OCI-M1 (cell line): ENCODE measurements around the gene CENPI.
A peak's percentile ranks its signal among the peaks of the same experiment; 100 is the strongest.
"Not testable (repeated sequence)": the region's sequence is repeated elsewhere in the genome, so short reads cannot be mapped to it uniquely, and the experiment has no call there.

Experiments used
- DNase-seq: peaks from one replicate; lab custom pipeline; 2025; lab: John Stamatoyannopoulos, UW

CENPI gene

GRCh38 chrX:101097546-101098453 lies at the start of gene CENPI:
CENPI (plus strand) TSS chrX:101098204; CDS start chrX:101101071, 2,867 bp downstream.
- peak; percentile 97 for DNase-seq

DNA sequence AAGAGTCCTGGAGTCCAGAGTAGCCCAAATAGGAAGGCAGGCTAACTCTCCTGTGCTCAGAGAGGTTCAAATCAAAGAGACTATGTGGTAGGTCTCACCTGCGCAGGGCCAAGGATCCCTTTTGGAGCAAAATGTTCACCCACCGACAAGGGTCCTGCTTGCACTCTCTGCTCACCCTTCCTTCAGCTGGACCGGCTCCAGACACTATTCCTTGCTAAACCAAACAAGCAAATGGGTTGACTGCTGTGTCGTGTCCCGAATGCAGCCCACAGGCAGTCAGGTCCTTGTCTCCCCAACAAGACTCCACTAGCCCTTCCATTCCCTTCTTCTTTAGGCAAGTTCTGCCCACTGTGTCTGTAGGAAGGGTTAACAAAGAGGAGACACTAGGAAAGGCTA lies 46.9 kb upstream of the CENPI start:
- DNase-seq, result no peak

DNA sequence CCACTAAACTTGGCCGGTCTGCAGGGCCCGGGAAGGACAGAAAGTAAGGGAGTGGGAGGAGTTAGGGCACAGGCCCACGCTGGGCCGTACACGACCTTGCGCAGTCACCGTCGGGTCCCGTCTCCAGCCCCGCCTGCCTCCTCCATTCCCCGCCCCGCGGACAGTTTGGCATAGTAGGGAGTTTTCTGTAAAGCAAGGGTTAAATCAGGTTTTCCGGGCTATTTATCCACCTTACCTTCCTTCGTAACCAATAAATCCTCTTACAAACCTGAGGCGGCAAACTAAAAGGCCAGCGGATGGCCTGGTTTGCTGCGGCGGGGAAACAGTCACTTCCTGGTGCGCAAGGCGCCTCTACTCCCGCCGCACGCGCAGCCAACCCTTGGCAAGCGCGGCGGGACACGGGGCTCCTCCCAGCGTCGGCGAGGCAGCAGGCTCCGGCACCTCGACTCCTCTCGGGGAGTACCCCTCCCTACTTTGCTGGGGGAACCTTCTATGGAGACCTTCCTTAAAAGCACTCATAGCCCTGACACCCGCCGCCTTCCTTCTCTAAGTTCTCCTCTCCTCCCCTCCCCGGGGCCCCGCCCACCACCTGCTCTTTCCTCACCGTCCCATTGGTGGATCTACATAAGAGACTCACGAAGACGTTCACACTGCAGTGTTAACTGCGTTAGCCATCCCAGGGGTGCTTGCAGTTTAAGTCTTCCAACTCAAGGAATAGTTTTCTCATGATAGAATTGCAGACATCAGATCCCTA lies 46.3 kb upstream of the CENPI start, which contains the start of gene TRMT2B:
Gene TRMT2B (minus strand): TSS at position 563 of the 754 bp plus-strand sequence. CDS start 9,822 bp downstream, outside the sequence.
- DNase-seq, result peak; percentile 89

- not testable (repeated sequence) for DNase-seq
Observed at GRCh38 chrX:101056551-101056950, 41.5 kb upstream of the CENPI start.

DNA sequence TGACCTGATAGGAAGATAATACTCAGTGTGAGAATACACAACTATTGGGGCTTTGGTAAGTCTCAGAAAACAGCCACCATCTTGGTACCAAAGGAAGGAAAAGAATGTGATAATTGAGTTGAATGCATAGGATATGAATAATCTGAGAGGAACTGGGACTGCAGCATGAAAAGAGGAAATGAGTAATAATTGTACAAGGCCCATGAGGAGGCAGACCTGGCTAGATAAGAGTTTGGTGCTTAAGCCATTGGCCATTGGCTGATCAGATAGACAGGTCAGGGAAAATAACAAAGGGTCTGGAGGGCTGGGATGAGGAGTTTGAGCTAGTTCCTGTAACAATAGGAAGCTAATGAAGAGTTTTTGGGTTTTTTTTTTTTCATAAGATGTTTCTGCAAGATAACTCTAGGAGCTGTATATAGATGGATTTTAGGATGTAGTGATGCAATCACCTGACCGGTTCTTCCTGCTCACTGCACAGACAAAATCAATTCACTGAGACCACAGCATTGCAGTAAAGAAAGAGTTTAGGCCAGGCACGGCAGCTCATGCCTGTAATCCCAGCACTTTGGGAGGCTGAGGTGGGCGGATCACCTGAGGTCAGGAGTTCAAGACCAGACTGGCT lies 40.8 kb upstream of the CENPI start:
- peak; percentile 75 for DNase-seq

- no peak for DNase-seq
Observed at GRCh38 chrX:101062176-101062575, 35.8 kb upstream of the CENPI start.

GRCh38 chrX:101071582-101071981 lies 26.4 kb upstream of the CENPI start:
- peak; percentile 20 for DNase-seq

GRCh38 chrX:101078716-101079598 lies 19.0 kb upstream of the CENPI start, which contains the start of gene TMEM35A:
TMEM35A (plus strand) TSS chrX:101078879; CDS start chrX:101079003, 124 bp downstream.
- DNase-seq, result peak; percentile 1

GRCh38 chrX:101079736-101080270 lies 18.2 kb upstream of the CENPI start:
- DNase-seq, result no peak

DNA sequence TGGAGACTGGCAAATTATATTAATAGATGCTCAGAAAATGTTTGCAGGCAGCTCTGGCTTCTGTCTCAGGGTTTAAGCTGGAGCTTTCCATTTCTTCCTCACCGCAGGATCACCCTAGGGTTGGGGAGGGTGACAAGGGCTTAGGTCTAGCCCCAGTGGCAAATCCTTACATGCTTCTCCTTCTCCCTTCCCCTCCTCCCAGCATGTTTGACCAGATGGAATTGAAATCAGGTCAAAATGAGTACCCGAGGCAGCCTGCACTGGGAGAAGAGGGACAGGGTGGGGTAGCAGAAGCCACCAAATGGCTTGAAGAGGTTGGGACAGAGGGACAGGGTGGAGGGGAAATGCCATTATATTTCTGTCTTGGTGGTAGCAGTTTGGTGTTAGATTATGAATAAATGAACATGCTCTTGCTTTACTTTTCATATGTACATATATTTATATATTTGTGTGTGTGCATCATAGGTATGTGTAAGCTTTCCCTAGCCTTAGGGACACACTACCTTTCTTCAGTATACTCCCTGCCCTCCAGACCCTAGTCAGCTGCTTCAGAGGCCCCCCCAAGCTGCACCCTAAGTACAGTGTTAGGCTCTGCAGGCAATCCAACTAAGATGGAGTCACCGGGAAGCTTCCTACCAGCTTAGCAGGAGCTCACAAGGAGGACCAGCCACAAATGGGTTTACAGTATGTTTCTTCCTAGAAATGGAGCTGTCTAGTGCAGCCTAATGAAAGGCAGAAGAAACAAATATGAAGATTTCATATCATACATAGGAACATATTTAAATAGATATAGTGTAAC lies 17.5 kb upstream of the CENPI start:
- no peak for DNase-seq

GRCh38 chrX:101081231-101081630 lies 16.8 kb upstream of the CENPI start:
- no peak for DNase-seq

DNA sequence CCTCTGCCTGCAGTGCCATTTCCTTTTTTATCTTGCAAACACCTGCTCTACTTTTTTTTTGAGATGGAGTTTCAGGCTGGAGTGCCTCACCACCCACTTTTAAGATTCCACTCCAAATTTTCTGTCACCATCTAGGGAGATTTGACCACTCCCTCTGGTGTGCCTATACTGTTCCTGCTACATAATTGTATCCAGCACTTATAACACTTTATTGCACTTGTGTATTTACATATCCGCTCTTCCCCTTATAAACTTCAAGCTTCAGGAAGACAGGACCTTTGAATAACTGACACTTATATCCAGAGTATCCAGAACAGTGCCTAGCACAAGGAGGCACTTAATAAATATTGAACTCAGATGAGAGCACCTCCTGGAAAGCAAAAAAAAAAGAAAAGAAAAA lies 6.2 kb upstream of the CENPI start:
- DNase-seq, result no peak

DNA sequence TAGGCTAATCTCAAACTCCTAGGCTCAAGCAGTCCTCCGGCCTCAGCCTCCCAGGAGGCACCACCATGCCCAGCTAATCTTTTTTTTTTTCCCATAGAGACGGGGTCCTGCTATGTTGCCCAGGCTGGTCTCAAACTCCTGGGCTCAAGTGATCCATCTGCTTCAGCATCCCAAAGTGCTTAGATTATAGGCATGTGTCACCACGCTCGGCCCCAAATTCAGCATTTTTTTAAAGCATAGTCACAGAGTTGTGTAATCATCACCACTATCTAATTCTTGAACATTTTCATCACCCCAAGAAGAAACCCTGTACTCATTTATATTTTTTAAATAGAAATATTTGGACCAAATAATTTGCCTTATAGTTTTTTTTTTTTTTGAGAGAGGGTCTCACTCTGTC lies 10.3 kb downstream of the CENPI start:
- no peak for DNase-seq

DNA sequence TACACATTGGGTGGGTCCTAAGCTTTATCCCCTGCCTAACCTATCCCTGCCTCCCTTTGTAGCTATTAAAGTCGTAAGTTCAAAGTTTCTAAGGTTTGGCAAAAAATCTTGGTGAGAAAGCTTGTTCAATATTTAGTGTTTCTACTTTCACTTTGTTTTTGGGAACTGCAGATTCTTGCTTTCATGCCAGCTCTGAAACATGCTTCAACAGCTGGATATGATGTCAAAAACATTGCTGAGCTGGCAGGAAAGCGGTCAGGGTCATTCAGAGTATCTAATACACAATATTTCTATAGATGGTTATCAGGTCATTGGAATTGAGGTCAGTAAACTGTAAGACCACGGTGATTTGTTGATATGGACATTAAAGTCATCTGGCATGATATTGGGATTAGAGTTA lies 19.7 kb downstream of the CENPI start:
- DNase-seq, result no peak

GRCh38 chrX:101136235-101136634 lies 38.2 kb downstream of the CENPI start:
- no peak for DNase-seq
